Suprapubic skin (tissue), 4 donors: ENCODE results near the gene CLN5.

ENCODE experiments used
- EP300 ChIP-seq: sonication (generic); formaldehyde crosslinking; IDR thresholded peaks from one replicate; pipeline ENCODE4 v1.6.1; 2017; ENCODE audit warnings: antibody characterized with exemption
- POLR2A ChIP-seq, 2 donors: fragments of 450-650 bp; IDR thresholded peaks; one replicate each; pipeline ENCODE4 v1.6.1; 2017; ENCODE audit warnings: antibody characterized with exemption in 2 of 2, mild to moderate bottlenecking in 2 of 2, moderate library complexity in 2 of 2
- POLR2AphosphoS5 ChIP-seq, 3 donors: sonication (generic); formaldehyde crosslinking; IDR thresholded peaks; one replicate each; pipeline ENCODE4 v1.6.1; 2017; ENCODE audit warnings: antibody characterized with exemption in 3 of 3
- TF ChIP-seq, protein P1 (sequence below), 2 donors: fragments of 200-600 bp in 1 of 2; fragments of 450-650 bp in 1 of 2; sonication (generic) in 1 of 2; IDR thresholded peaks; one replicate each; pipeline ENCODE4 v1.5.1; 2016 to 2019; ENCODE audit warnings: antibody characterized with exemption in 2 of 2, mild to moderate bottlenecking in 1 of 2, moderate library complexity in 1 of 2

DNA sequence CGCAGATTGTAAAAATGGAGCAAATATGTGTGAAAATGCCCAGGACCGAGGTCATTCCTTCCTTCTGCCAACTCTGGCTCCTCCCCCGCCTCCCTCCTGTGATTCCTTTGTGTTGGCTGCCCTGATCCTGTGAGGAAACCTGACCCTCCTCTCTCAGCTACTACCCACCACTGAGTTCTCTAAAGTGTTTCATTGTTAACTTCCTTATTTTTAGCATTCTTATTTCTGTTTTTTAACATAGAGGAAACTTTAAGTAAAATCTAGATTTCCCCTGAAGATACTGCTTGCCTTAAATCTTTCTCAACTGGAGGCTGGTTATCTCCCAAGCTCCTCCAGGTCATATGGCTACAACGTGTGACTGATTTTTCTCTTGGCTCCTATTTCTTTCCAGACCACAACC is 56.8 kb downstream of the CLN5 start:
- TF ChIP-seq, protein P1, sequence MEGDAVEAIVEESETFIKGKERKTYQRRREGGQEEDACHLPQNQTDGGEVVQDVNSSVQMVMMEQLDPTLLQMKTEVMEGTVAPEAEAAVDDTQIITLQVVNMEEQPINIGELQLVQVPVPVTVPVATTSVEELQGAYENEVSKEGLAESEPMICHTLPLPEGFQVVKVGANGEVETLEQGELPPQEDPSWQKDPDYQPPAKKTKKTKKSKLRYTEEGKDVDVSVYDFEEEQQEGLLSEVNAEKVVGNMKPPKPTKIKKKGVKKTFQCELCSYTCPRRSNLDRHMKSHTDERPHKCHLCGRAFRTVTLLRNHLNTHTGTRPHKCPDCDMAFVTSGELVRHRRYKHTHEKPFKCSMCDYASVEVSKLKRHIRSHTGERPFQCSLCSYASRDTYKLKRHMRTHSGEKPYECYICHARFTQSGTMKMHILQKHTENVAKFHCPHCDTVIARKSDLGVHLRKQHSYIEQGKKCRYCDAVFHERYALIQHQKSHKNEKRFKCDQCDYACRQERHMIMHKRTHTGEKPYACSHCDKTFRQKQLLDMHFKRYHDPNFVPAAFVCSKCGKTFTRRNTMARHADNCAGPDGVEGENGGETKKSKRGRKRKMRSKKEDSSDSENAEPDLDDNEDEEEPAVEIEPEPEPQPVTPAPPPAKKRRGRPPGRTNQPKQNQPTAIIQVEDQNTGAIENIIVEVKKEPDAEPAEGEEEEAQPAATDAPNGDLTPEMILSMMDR (IDR thresholded peaks at IDR 0.05) = no peak
- TF ChIP-seq POLR2A (IDR thresholded peaks at IDR 0.05) (no peak), EP300 (no peak), POLR2AphosphoS5 (IDR thresholded peaks at IDR 0.05) (no peak)
